Activated CD8-positive, alpha-beta T cell treated with anti-CD3 and anti-CD28 coated beads for 36 hours (primary cell): Measurements from ENCODE around the gene SLC36A3. TPM values are rescaled to one million over a fixed set of nuclear protein-coding genes. Genes with fewer than 3 reads are reported as not detected.

Experiments used
- ATAC-seq: fragments of 200-7000 bp; cut with Tn5 transposase; one replicate; pipeline ENCODE4 v1.10.0; 2021; ENCODE audit warnings: mild to moderate bottlenecking, moderate library complexity
- CTCF ChIA-PET: fragments of 350-600 bp; sonication (Branson Sonifier 250); formaldehyde crosslinking; loops from one replicate; lab custom pipeline; 2021; ENCODE audit warnings: antibody characterized with exemption; lab: Charles Lee
- POLR2A ChIA-PET: fragments of 350-600 bp; sonication (Branson Sonifier 250); formaldehyde crosslinking; loops from one replicate; lab custom pipeline; 2021; ENCODE audit warnings: antibody characterized with exemption; lab: Charles Lee
- DNase-seq: peaks from one replicate; pipeline ENCODE4 v3.0.0-alpha.2; 2020
- H3K27ac Mint-ChIP-seq: one replicate; pipeline ENCODE4 v1.8.0; 2021; ENCODE audit warnings: mild to moderate bottlenecking, mixed read lengths
- H3K27me3 Mint-ChIP-seq: one replicate; pipeline ENCODE4 v1.8.0; 2021; ENCODE audit warnings: mixed read lengths
- H3K36me3 Mint-ChIP-seq: one replicate; pipeline ENCODE4 v1.8.0; 2021; ENCODE audit warnings: low read depth, mixed read lengths
- H3K4me1 Mint-ChIP-seq: one replicate; pipeline ENCODE4 v1.8.0; 2021; ENCODE audit warnings: low read depth, mixed read lengths
- H3K4me3 Mint-ChIP-seq: one replicate; pipeline ENCODE4 v1.8.0; 2021; ENCODE audit warnings: mild to moderate bottlenecking, moderate library complexity, mixed read lengths
- H3K9me3 Mint-ChIP-seq: one replicate; pipeline ENCODE4 v1.8.0; 2021; ENCODE audit warnings: mixed read lengths
- intact Hi-C: fragments of 100-400 bp; cut with micrococcal nuclease; formaldehyde crosslinking; loops from one replicate; pipeline ENCODE4 v1.10.0; 2022
- total RNA-seq, 2 experiments: library from RNA; stranded (reverse); gene quantifications; one replicate each; pipeline ENCODE4 v1.2.3, GENCODE V29; 2021
- TF ChIP-seq, protein P1 (sequence below): fragments of 200-600 bp; IDR thresholded peaks from one replicate; pipeline ENCODE4 v1.8.0; 2022; ENCODE audit warnings: antibody characterized with exemption, mild to moderate bottlenecking

Gene SLC36A3
- total RNA-seq, 2 experiments from 2014 or later = not detected

- H3K27ac Mint-ChIP-seq = peak overlapping the region; percentile 95
- TF ChIP-seq, protein P1, sequence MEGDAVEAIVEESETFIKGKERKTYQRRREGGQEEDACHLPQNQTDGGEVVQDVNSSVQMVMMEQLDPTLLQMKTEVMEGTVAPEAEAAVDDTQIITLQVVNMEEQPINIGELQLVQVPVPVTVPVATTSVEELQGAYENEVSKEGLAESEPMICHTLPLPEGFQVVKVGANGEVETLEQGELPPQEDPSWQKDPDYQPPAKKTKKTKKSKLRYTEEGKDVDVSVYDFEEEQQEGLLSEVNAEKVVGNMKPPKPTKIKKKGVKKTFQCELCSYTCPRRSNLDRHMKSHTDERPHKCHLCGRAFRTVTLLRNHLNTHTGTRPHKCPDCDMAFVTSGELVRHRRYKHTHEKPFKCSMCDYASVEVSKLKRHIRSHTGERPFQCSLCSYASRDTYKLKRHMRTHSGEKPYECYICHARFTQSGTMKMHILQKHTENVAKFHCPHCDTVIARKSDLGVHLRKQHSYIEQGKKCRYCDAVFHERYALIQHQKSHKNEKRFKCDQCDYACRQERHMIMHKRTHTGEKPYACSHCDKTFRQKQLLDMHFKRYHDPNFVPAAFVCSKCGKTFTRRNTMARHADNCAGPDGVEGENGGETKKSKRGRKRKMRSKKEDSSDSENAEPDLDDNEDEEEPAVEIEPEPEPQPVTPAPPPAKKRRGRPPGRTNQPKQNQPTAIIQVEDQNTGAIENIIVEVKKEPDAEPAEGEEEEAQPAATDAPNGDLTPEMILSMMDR = no peak
- peak overlapping the region; percentile 90 for H3K4me3 Mint-ChIP-seq
- peaks cover 39% of the 10 kb centered on the region for H3K4me1 Mint-ChIP-seq
- POLR2A ChIA-PET = interaction anchor here (0.7 to 2.2 kb wide), 5 partner anchors 10 to 188 kb away, joined by 3 to 11 read pairs (median 6); no protein-coding TSS in a partner anchor
- CTCF ChIA-PET = interaction anchor here (1.0 to 3.4 kb wide), 6 partner anchors 9 to 87 kb away, joined by 3 to 16 read pairs (median 8); partner anchors contain the start of gene CCDC69
- no peaks in the 10 kb centered on the region for H3K27me3 Mint-ChIP-seq
- no peaks in the 10 kb centered on the region for H3K9me3 Mint-ChIP-seq
- ATAC-seq = no peak
- intact Hi-C loops = loop anchor here (5.0 kb wide), 1 partner anchor 39 kb away; no protein-coding TSS in a partner anchor
- DNase-seq = no peak
- no peaks in the 10 kb centered on the region for H3K36me3 Mint-ChIP-seq
Observed at GRCh38 chr5:151251621-151252020, 51.9 kb downstream of the SLC36A3 start.

- H3K9me3 Mint-ChIP-seq = no peaks in the 10 kb centered on the region
- H3K4me1 Mint-ChIP-seq = peaks cover 39% of the 10 kb centered on the region
- TF ChIP-seq, protein P1 = no peak
- ATAC-seq (no peak), DNase-seq (peak; percentile 66)
- intact Hi-C loops = loop anchor here (5.0 kb wide), 1 partner anchor 39 kb away; no protein-coding TSS in a partner anchor
- H3K27ac Mint-ChIP-seq = peak overlapping the region; percentile 85
- H3K4me3 Mint-ChIP-seq = peak overlapping the region; percentile 90
- POLR2A ChIA-PET = interaction anchor here (0.5 to 2.2 kb wide), 5 partner anchors 10 to 189 kb away, joined by 3 to 11 read pairs (median 6); no protein-coding TSS in a partner anchor
- CTCF ChIA-PET = interaction anchor here (0.9 to 3.4 kb wide), 4 partner anchors 8 to 88 kb away, joined by 3 to 16 read pairs (median 4); partner anchors contain the start of gene CCDC69
- H3K27me3 Mint-ChIP-seq = no peaks in the 10 kb centered on the region
- H3K36me3 Mint-ChIP-seq = no peaks in the 10 kb centered on the region
Observed at GRCh38 chr5:151251001-151251551, 52.5 kb downstream of the SLC36A3 start.

DNA sequence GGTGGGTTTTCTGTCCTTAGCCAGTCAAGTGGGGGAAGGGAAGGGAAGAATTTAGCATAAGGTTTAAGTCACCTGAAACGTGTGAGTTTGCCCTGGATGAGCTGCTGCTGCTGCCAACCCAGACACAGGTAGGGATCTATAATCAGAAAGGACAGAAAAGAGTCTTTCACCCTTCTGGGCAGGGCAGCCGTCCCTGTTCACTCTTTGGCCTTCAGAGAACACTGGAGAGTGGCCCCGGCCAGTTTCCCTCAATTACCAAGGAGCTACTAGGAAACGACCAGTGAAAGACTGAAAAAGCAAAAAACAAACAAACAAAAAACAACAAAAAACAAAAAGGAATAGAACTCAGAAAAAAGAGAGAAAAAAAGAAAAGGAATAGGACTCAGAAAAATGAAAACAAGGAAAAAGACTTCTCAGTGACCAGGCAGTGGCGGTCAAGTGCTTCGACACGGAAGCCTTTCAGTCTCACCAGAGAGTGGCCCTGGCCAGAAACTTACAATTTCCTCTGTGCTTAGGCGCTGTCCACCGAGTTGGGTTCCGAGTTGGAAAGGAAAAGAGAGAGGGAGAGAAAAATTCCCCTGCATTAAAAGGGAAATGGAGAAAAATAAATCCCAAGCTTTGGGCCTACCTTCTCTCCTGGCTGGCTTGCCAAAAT lies 53.1 kb downstream of the SLC36A3 start:
- peaks cover 35% of the 10 kb centered on the region for H3K4me1 Mint-ChIP-seq
- H3K27me3 Mint-ChIP-seq = no peaks in the 10 kb centered on the region
- DNase-seq = no peak
- POLR2A ChIA-PET = interaction anchor here (0.5 to 2.2 kb wide), 5 partner anchors 12 to 236 kb away, joined by 3 to 11 read pairs (median 3); no protein-coding TSS in a partner anchor
- intact Hi-C loops = loop anchor here (5.0 kb wide), 1 partner anchor 38 kb away; no protein-coding TSS in a partner anchor
- CTCF ChIA-PET = interaction anchor here (0.9 to 3.4 kb wide), 3 partner anchors 12 to 87 kb away, joined by 3 to 16 read pairs (median 4); partner anchors contain the start of gene CCDC69
- no peaks in the 10 kb centered on the region for H3K36me3 Mint-ChIP-seq
- no peak for ATAC-seq
- peak overlapping the region; percentile 90 for H3K4me3 Mint-ChIP-seq
- no peaks in the 10 kb centered on the region for H3K9me3 Mint-ChIP-seq
- H3K27ac Mint-ChIP-seq = peak overlapping the region; percentile 85
- TF ChIP-seq, protein P1 = no peak

GRCh38 chr5:151249281-151249680 lies 54.3 kb downstream of the SLC36A3 start:
- no peaks in the 10 kb centered on the region for H3K9me3 Mint-ChIP-seq
- intact Hi-C loops = no loop called here
- H3K27me3 Mint-ChIP-seq = no peaks in the 10 kb centered on the region
- H3K36me3 Mint-ChIP-seq = no peaks in the 10 kb centered on the region
- no peak overlapping the region for H3K4me3 Mint-ChIP-seq
- no peak for DNase-seq
- ChIA-PET POLR2A (interaction anchor here (0.6 kb wide), 1 partner anchor 25 kb away, joined by 3 read pairs; the partner anchor contains the start of gene CCDC69), CTCF (interaction anchor here (2.9 kb wide), 1 partner anchor 11 kb away, joined by 23 read pairs; no protein-coding TSS in a partner anchor)
- TF ChIP-seq, protein P1 = no peak
- ATAC-seq = no peak
- H3K4me1 Mint-ChIP-seq = peaks cover 34% of the 10 kb centered on the region
- no peak overlapping the region for H3K27ac Mint-ChIP-seq
